Osteoblast (primary cell): ENCODE results near the gene MINDY3. TPM values are rescaled to one million over a fixed set of nuclear protein-coding genes. Genes with fewer than 3 reads are reported as not detected.

Experiments
- DNase-seq: peaks from one replicate; pipeline ENCODE4 v3.0.0; 2011; ENCODE audit warnings: low spot score, mixed read lengths; ENCODE audit not compliant: insufficient read length; ENCODE audit errors: missing footprints
- H2AFZ ChIP-seq: 2 replicates; pipeline ENCODE4 v1.6.0; 2011; ENCODE audit warnings: mild to moderate bottlenecking, low read length
- H3K27ac ChIP-seq: 2 replicates; pipeline ENCODE4 v1.5.1; 2011; ENCODE audit warnings: mild to moderate bottlenecking, low read depth, low read length, moderate library complexity
- H3K27me3 ChIP-seq: 2 replicates; pipeline ENCODE4 v1.6.0; 2012; ENCODE audit warnings: mild to moderate bottlenecking, control low read depth, inconsistent platforms, low read length, moderate library complexity; ENCODE audit not compliant: insufficient read depth
- H3K36me3 ChIP-seq: 2 replicates; pipeline ENCODE4 v1.5.1; 2011; ENCODE audit warnings: mild to moderate bottlenecking, low read length, control low read depth, moderate library complexity; ENCODE audit not compliant: insufficient read depth
- H3K4me1 ChIP-seq: 2 replicates; pipeline ENCODE4 v1.5.1; 2011; ENCODE audit warnings: mild to moderate bottlenecking, low read length, control low read depth, moderate library complexity; ENCODE audit not compliant: insufficient read depth
- H3K4me2 ChIP-seq: 2 replicates; pipeline ENCODE4 v1.6.0; 2011; ENCODE audit warnings: mild to moderate bottlenecking, low read length; ENCODE audit not compliant: insufficient read depth
- H3K4me3 ChIP-seq: fragments of 200-600 bp; sonication (generic); 3 replicates; pipeline ENCODE4 v1.5.1; 2012; ENCODE audit warnings: mild to moderate bottlenecking, low read length, inconsistent platforms; ENCODE audit not compliant: insufficient read depth
- H3K79me2 ChIP-seq: 2 replicates; pipeline ENCODE4 v1.6.0; 2012; ENCODE audit warnings: mild to moderate bottlenecking, low read length, control low read depth, inconsistent platforms; ENCODE audit not compliant: insufficient read depth
- H3K9me3 ChIP-seq: 2 replicates; pipeline ENCODE4 v1.5.1; 2011; ENCODE audit warnings: low read depth, low read length, control low read depth
- H4K20me1 ChIP-seq: 2 replicates; pipeline ENCODE4 v1.6.0; 2012; ENCODE audit warnings: mild to moderate bottlenecking, low read length, control low read depth; ENCODE audit not compliant: insufficient read depth
- CTCF ChIP-seq: IDR thresholded peaks from 2 replicates; pipeline ENCODE4 v1.5.1; 2011; ENCODE audit warnings: mild to moderate bottlenecking, low read depth, low read length, moderate library complexity; ENCODE audit errors: extremely low read depth
- total RNA-seq: library from RNA; depleted of rRNA; stranded (reverse); fragments of >200 nt; gene quantifications from 2 replicates; pipeline ENCODE4 v1.2.3, GENCODE V29; 2012

The MINDY3 gene
- total RNA-seq, 1 donor, result 36.6 TPM

- H4K20me1 ChIP-seq, result peaks cover 30% of the 10 kb centered on the region
- TF ChIP-seq CTCF, result no peak
- H3K4me2 ChIP-seq, result peak overlapping the region; percentile 98
- H2AFZ ChIP-seq, result no peak overlapping the region
- no peaks in the 10 kb centered on the region for H3K9me3 ChIP-seq
- peaks cover 3% of the 10 kb centered on the region for H3K27me3 ChIP-seq
- no peak overlapping the region for H3K27ac ChIP-seq
- DNase-seq, result no peak
- H3K4me1 ChIP-seq, result peaks cover 12% of the 10 kb centered on the region
- H3K79me2 ChIP-seq, result peaks cover 60% of the 10 kb centered on the region
- H3K4me3 ChIP-seq, result peak overlapping the region; percentile 98
- no peaks in the 10 kb centered on the region for H3K36me3 ChIP-seq
These were observed 1.4 kb downstream of the MINDY3 start for GRCh38 chr10:15858861-15859281.

GRCh38 chr10:15857107-15857575 is 3.2 kb downstream of the MINDY3 start:
- Histone ChIP-seq H3K4me2 (no peak overlapping the region), H3K36me3 (no peaks in the 10 kb centered on the region), H4K20me1 (peaks cover 40% of the 10 kb centered on the region), H3K4me3 (no peak overlapping the region), H3K4me1 (peaks cover 12% of the 10 kb centered on the region), H3K9me3 (no peaks in the 10 kb centered on the region), H3K27ac (no peak overlapping the region), H2AFZ (no peak overlapping the region), H3K79me2 (peaks cover 77% of the 10 kb centered on the region), H3K27me3 (no peaks in the 10 kb centered on the region)
- no peak for DNase-seq
- TF ChIP-seq CTCF, result no peak

GRCh38 chr10:15856328-15857015 is 3.8 kb downstream of the MINDY3 start:
- H3K27ac ChIP-seq, result no peak overlapping the region
- no peak for TF ChIP-seq CTCF
- H3K27me3 ChIP-seq, result no peaks in the 10 kb centered on the region
- no peaks in the 10 kb centered on the region for H3K9me3 ChIP-seq
- H4K20me1 ChIP-seq, result peaks cover 40% of the 10 kb centered on the region
- H3K4me1 ChIP-seq, result peaks cover 12% of the 10 kb centered on the region
- no peak overlapping the region for H3K4me2 ChIP-seq
- H2AFZ ChIP-seq, result no peak overlapping the region
- peaks cover 83% of the 10 kb centered on the region for H3K79me2 ChIP-seq
- no peak overlapping the region for H3K4me3 ChIP-seq
- H3K36me3 ChIP-seq, result no peaks in the 10 kb centered on the region
- no peak for DNase-seq

GRCh38 chr10:15853800-15854199 is 6.5 kb downstream of the MINDY3 start:
- peaks cover 38% of the 10 kb centered on the region for H4K20me1 ChIP-seq

More at GRCh38 chr10:15853800-15854199, 6.5 kb downstream of the MINDY3 start:
- no peak overlapping the region for H3K27ac ChIP-seq
- TF ChIP-seq CTCF, result no peak
- no peaks in the 10 kb centered on the region for H3K36me3 ChIP-seq
- no peak overlapping the region for H2AFZ ChIP-seq
- no peak for DNase-seq
- H3K9me3 ChIP-seq, result no peaks in the 10 kb centered on the region
- H3K4me1 ChIP-seq, result peaks cover 4% of the 10 kb centered on the region
- peaks cover 90% of the 10 kb centered on the region for H3K79me2 ChIP-seq
- no peak overlapping the region for H3K4me2 ChIP-seq
- H3K27me3 ChIP-seq, result no peaks in the 10 kb centered on the region
- no peak overlapping the region for H3K4me3 ChIP-seq
